Fibroblast of the conjunctiva (primary cell): ENCODE measurements around the gene ITPK1.
A peak's percentile ranks its signal among the peaks of the same experiment; 100 is the strongest.

ENCODE experiments used
- DNase-seq: peaks from one replicate; pipeline ENCODE4 v3.0.0-alpha.2; 2010; ENCODE audit warnings: low read depth

ITPK1 gene

DNA sequence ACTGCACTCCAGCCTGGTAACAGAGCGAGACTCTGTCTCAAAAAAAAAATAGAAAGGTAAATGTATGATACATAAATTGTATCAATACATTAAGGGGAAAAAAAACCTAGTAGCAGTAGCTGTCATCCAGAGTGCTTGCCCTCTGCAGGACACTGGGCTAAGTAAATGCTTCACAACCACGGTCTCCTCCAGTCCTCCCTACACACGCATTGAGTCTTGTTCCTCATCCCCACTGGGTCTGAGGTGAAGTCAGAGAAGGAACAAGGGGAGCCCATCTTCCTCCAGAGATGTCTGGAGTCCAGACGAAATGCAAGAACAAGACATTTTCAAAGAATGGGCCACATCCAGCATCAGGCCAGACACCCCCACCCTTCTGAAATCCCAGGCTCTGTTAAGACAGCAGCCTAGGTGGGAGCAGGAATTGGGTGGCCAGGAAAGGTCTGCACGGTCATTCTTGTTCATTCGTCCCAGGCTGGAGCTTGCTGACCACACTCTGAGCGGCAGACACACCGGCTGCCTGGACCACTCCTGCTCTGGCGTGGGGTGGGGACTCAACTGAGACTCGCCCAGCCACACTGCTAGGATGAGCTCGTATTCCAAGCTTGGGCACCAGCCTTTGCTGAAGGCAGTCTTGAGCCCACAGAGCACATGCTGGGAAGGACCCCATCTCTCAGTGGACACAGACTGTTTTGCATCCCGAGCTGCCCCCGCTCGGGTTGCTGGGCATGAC lies 147.3 kb downstream of the ITPK1 start:
- DNase-seq = no peak

GRCh38 chr14:92967346-92967926 lies 148.3 kb downstream of the ITPK1 start:
- DNase-seq = peak; percentile 41

GRCh38 chr14:92965281-92965680 lies 150.4 kb downstream of the ITPK1 start:
- DNase-seq = no peak

DNA sequence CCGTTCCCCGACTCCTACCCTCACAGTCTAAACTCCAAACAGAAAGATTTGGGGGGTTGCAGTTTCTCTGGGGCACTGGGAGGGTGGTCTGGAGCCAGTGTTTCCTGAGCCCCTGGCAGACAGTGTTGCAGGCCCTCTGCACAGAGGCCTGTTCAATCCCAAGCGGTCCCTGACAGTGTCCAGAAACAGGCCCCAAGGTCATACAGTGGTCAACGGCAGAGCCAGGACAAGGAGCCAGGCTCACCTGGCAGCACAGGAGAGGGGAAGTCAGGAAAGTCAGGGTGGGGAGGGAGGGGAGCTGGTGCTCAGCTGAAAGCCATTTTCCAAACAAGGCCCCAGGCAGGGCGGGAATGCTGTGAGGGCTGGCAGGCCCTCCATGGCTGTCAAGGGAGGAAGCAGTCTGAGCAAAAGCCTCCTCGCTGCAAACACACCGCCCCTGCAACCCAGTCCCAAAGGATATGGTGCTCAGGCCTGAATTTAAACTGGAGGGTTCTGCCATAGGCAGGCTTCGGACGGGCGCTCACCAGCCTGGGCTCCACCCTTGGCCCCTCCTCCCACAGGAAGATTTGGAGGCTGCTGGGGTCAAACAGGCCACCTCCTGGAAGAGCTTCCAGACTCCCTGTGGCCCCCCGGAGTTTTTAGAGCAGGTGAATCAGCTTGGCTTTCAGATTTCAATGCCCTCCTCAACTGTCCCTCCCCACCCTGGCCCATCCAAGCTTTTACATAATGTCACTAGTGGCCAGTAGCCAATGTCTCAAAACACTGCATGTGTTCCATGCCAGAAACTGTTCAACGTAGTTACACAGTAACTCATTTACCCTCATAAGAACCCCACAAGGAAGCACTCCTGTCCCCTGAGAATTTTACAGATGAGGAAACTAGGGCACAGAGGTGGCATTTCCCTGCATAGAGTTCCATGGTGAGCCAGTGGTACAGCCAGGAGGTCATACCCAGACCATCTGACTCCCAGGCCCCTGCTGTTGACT lies 151.3 kb downstream of the ITPK1 start:
- DNase-seq = no peak

- DNase-seq = no peak
Observed at GRCh38 chr14:92963301-92964123, 152.2 kb downstream of the ITPK1 start.

DNA sequence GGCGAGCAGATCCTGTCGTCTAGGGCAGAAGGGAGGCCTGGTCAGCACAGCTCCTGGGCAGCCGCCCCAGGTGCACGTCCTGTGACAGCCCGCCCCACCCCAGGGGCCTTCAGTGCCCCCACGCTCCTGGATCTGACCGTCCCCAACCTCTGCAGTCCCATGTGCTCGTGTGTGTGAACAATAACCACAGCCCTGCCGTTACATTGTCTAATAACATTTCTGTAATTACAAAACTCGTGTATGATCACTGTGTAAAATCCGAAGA lies 153.0 kb downstream of the ITPK1 start:
- DNase-seq = no peak

DNA sequence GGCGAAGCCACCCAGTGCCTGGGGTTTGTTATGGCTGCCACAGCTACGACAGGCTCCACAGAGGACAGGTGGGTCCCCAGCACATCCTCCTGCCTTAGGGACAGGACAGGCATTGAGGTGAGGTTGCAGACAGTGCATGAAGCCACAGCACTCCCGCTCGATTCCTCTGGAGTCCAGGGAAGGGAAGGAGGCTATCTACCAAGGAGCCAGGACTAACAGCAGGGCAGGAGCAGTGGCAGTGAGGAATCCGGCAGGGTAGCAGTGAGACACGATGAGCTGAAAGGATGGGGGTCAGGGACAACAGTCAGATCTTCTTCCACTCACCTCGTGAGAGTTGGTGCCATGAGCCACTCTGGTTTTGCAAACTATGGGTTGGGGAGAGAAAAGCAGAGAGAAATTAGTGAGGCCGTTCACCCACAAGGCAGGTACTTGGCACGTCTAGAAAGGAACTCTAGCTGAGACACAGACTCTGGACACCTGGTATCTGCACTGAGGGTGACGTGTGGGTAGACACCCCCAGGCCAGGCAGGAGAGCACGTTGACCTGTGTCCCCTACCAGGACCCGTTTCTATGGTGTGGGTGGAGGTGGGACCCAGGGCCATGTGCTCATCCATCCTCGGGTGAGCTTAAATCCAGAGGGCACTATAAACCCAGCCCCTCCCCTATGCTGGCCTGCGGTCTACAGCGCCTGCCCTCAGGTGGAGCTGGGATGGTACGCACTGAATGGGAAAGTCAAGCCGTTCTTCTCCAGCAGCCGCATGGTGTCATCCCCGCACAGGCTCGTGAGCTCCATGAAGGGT lies 153.5 kb downstream of the ITPK1 start:
- no peak for DNase-seq

- DNase-seq = no peak
Observed at GRCh38 chr14:92961567-92961855, 154.2 kb downstream of the ITPK1 start.

DNA sequence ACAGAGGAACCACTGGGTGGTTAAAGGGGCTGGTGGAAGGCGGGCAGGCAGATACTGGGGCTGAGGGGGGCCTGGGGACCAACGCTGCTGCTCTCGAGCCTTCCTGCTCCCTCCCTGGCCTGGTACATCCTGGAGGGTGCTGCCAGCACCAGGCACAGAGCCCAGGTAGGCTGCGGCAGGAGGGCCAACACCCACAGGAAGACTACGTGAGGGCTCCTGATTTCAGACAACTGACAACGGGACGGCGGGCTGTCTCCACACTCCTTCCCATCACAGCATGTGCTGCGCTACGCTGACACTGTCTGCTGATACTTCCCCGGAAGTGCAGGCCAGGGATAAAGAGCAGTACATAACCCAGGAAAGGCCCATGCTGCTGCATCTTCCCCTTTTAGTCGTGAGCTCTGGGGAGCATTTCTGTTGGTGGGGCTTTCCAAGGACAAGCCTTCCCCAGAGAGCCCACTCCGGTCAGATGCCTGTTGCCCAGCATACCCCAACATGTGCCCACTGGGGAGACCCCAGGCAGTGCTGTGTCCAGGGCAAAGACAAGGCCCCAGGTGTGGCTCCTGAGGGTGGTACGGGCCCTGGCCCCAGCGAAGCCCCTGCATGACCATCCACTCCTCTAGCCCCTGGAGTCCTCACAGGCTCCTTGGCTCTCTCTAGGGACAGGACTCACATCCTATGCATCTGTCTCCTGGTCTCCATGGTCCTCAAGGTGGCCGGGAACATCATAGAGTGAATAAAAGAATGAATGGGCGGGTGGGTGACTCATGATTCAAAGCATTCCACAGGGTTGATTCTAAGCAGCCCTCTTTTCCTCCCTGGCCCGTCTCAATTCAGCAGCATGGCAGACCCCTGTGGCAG lies 154.8 kb downstream of the ITPK1 start:
- DNase-seq = no peak

GRCh38 chr14:92959761-92960680 lies 155.7 kb downstream of the ITPK1 start:
- DNase-seq = no peak

- no peak for DNase-seq
Observed at GRCh38 chr14:92959189-92959531, 156.6 kb downstream of the ITPK1 start.

DNA sequence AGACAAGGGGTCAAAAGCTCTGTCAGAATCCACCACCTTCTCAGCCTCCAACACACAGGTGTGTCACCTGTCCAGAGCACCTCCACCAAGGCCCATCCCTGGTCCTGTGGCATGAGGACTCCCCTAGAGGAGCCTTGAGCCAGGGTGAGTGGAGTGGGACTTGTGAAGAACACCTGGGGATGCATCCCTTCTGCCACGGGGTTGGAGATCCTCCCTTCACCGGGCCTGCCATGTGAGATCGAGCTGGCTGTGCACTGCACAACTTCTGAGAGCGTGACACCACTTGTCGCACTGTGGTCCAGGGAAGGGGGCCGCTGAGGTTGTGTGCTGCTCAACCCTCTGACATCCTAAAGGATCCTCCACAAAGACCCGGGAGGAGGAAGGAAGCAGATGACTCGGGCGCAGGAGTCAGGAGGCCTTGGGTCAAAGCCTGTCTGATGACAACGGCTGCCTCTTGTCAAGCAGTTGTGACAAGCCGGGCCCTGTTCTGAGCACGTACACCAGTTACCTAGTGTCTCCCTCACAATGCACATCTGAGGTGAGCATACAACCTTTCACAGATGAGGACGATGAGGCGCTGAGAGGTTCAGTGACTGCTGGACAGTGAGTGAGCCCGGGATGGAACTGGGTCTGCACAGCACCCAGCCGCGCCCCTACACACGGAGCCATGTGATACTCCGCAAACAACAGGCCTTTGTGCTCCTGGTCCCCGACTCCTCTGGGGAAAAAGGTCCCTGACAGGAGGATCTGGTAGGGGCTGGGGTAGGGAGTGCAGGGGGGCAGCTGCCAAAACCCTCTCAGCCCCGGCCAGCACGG lies 157.1 kb downstream of the ITPK1 start:
- DNase-seq = no peak

DNA sequence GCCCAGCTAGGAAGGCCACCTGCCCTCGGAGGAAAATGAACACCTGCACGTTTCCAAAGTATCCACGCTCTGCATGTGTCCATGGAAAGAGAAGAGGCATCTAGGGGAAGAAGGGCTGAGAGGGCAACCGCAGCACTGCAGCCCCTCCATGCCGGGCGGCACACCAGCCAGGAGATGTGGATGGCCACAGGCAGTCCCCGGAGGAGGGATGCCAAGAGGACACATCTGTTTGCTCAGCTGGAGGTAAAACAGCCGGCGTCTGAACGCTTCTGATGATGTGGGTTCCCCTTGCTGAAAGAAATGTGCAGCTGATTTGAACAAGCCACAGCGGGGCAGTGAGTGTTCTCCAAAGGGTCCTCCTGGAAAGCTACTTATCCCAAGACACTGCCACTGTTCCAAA lies 158.8 kb downstream of the ITPK1 start:
- DNase-seq = no peak

GRCh38 chr14:92955381-92955780 lies 160.3 kb downstream of the ITPK1 start:
- no peak for DNase-seq

GRCh38 chr14:92954933-92955332 lies 160.8 kb downstream of the ITPK1 start:
- DNase-seq = no peak

DNA sequence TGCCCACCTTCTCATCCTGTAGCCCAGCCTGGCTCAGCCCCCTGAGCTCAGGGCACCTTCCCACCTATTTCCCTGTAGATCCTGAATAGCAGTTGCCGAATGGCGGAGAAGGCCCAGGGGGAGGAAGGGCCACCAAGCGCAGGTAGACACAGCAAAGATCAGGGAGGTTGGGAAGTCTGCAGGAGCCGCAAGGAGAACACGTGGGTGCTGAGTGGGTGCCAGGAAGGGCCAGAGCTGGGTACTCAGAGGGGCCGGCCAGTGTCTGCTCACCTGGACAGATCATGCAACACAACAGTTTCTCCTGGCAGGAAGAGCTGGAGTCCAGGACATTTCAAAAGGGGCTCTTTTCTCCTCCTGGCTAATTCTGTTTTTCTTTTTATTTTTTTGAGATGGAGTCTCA lies 162.2 kb downstream of the ITPK1 start:
- DNase-seq = no peak

DNA sequence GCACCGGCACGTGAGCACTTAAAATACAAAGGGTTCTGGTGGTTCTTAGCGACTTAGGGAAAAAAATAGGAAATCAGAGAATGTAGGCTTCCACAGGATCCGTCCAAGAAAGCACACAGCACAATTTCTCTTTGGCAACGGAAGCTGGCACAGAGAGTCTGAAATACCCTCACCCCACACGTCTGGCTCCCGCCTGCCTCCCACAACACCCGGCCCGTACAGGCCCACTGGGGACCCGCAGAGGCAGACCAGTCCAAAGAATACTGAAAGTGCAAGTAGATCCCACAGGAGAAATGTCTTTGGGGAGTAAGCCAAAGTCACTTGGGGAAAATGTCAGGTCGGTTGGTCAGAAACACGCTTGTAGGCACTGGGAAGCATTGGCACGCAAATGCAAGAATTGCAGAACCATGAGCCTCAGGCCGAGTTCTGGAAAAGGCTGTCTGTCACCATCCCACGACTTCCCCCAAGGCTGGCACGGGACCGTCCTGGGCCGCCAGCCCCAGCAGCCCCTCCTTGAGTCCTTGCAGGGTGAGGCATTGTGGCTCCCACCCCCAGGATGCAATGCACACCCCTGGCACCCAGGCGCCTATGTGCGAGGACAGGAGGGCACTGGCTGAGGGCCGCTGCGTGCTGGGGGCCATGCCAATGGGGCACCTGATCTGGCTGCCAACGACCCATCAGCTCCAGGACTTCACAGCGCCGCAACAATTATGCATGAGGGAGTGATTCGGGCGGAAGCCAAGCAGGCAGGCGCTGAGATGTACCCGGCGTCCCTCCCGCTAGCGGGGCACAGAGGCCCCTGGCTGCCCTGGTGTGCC lies 163.0 kb downstream of the ITPK1 start:
- DNase-seq = no peak

DNA sequence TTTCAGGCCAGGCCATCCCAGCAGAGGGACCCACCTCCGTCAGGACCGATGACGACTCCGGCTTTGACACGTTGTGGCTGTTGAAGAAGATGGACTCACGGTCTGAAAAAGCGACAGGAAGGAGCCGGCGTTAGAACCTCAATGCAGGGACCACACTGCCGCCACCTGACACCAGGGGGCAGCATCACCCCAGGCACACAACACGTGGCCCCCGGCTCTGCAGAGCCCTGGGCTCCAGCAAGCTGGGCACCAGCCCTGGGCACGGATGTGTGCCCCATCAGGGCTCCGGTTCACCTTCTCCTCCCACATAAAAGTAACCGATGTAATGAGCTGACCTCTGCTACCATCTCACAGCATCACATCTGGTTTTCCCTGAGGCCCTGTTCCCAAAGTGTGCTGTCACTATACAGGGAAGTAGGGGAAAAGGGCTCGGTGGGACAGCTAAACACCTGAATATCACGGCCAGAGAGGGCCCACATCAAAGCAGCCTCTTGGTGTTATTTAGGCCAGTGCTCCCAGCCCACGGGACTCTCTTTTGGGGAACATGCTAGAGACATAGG lies 163.7 kb downstream of the ITPK1 start:
- peak; percentile 53 for DNase-seq
